Stomach smooth muscle (tissue), 2 donors: ENCODE results near the gene METTL27.
"Not testable (repeated sequence)": the region's sequence is repeated elsewhere in the genome, so short reads cannot be mapped to it uniquely, and the experiment has no call there.

Source experiments
- H3K27ac ChIP-seq: one replicate; pipeline ENCODE4 v1.7.0; 2013; ENCODE audit warnings: mild to moderate bottlenecking, low read length, inconsistent platforms
- H3K27me3 ChIP-seq, 2 donors: one replicate each; pipeline ENCODE4 v1.7.0; 2013; ENCODE audit warnings: low read length in 2 of 2; ENCODE audit not compliant: insufficient read depth in 2 of 2, control insufficient read depth in 1 of 2
- H3K36me3 ChIP-seq, 2 donors: one replicate each; pipeline ENCODE4 v1.7.0; 2013; ENCODE audit warnings: low read length in 2 of 2; ENCODE audit not compliant: control insufficient read depth in 2 of 2, insufficient read depth in 2 of 2
- H3K4me1 ChIP-seq: one replicate; pipeline ENCODE4 v1.7.0; 2013; ENCODE audit warnings: low read length; ENCODE audit not compliant: control insufficient read depth, insufficient read depth
- H3K4me3 ChIP-seq, 2 donors: one replicate each; pipeline ENCODE4 v1.7.0; 2013; ENCODE audit warnings: low read length in 2 of 2
- H3K9ac ChIP-seq, 2 donors: one replicate each; pipeline ENCODE4 v1.7.0; 2013; ENCODE audit warnings: low read length in 2 of 2, mild to moderate bottlenecking in 1 of 2
- H3K9me3 ChIP-seq, 2 donors: one replicate each; pipeline ENCODE4 v1.7.0; 2013; ENCODE audit warnings: low read length in 2 of 2; ENCODE audit not compliant: control insufficient read depth in 2 of 2
- donor health status: healthy.
- donor health status: Pancreatic carcinoma.

The METTL27 gene

DNA sequence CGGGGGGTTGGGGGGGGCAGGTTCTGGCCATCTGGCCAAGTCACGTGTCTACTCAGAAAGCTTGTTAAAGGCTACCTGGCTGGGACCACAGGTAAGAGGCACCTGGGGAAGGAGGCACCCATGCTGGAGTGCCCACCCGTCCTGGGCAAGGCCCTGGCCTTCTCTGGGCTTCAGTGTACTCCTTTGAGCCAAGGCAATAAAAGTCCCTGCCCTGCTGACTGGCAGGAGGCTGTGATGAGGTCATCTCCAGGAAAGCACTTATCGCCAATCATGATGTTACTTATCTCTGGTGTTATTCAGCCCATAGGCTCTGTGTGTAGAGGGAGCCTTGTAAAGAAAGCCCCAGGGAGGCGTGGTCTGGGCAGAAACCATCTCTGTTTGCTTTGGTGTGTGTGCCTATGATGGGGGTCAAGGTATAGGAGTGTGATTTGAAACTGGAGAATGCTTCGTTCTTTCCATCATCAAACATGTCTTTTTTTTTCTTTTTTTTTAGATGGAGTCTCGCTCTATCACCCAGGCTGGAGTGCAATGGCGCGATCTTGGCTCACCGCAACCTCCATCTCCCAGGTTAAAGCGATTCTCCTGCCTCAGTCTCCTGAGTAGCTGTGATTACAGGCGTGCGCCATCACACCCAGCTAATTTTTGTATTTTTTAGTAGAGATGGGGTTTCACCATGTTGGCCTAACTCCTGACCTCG is 14.1 kb downstream of the METTL27 start:
- Histone ChIP-seq H3K36me3 (no peaks in the 10 kb centered on the region), H3K4me3 (no peak overlapping the region), H3K27ac (no peak overlapping the region), H3K27me3 (peaks cover 10% of the 10 kb centered on the region in 2 donors), H3K9me3 (no peaks in the 10 kb centered on the region), H3K9ac (no peak overlapping the region), H3K4me1 (peaks cover 6% of the 10 kb centered on the region)

DNA sequence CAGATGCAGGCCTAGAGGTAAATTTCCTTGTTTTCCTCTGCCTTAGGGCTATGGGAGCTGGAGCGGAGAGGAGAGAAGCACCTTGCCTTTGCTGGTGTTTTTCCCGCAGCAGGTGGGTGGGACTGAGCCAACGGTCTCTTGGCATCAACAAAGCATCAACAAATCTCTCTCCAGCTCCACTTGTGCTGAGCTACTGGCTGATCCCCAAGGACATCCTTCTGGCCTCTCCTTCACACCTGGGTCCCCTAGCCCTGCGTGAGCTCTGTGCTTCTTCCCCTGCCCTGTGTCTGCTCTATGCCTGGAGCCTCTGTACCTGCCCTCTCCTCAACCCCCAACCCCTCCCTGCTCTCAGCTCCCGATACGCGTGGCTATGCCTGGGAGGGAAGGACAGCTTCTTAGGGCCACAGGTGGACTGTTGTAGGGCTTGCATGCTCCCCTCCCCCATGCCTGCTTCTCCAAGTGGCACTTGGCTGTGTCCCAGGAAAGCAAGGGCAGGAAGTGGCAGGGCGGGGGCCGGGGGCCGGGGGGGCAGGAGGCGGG is 14.7 kb downstream of the METTL27 start:
- Histone ChIP-seq H3K9me3 (no peaks in the 10 kb centered on the region), H3K9ac (no peak overlapping the region), H3K4me3 (no peak overlapping the region), H3K27me3 (peaks cover 10% of the 10 kb centered on the region in 2 donors), H3K4me1 (peaks cover 6% of the 10 kb centered on the region), H3K27ac (no peak overlapping the region), H3K36me3 (no peaks in the 10 kb centered on the region)

DNA sequence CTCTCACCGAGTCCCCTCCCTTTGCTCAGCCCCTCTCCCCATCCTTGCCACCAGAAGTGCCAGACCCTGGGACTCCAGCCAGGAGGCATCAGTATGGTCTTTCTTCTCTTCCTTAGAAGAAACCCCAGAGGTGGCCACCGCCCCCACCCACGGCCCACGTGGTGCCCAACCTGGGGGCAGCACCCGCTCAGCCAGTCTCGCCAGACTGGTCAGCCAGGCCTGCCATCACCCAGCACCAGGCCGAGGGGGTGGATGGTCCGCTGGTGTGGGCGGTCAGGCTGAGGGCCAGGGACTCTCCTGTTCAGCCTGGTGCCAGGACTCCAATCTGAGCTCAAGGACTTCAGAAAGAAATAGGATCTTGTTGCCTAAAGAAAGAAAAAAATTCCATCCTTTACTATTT is 17.3 kb downstream of the METTL27 start:
- peaks cover 2 to 4% of the 10 kb centered on the region in 2 donors for H3K27me3 ChIP-seq
- peaks cover 4% of the 10 kb centered on the region for H3K4me1 ChIP-seq
- H3K36me3 ChIP-seq, result no peaks in the 10 kb centered on the region
- no peak overlapping the region for H3K27ac ChIP-seq
- no peak overlapping the region for H3K4me3 ChIP-seq
- H3K9ac ChIP-seq, result no peak overlapping the region
- H3K9me3 ChIP-seq, result no peaks in the 10 kb centered on the region

DNA sequence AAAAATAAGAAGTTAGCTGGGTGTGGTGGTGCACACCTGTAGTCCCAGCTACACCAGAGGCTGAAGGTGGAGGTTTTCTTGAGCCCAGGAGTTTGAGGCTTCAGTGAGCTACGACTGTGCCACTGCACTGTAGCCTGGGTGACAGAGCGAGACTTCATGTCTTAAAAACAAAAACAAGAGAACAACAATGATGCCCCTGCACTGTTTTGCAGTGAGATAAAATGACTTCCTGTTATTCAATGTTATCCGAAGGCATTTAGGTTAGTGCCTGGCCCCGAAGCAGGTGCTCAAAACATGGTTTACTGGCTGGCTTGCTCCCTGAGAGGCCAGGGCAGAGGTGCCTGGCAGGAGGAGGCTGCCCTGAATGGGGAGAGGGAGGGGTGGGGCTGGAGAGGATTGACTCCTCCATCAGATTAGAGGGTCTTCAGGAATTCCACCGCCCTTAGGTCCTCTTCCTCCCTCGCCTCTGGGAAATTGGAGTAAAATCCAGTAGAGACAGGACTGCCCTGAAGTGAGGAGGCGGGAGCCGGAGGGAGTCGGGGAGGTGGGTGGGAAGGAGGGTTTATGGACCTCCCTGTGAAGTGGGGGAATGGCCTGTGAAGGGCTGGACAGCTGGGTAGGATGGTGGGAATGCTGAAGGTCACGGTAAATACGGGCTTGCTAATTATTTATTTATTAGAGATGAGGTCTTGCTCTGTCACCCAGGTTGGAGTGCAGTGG is 18.3 kb downstream of the METTL27 start:
- H3K4me1 ChIP-seq, result peaks cover 4% of the 10 kb centered on the region
- no peak overlapping the region for H3K9ac ChIP-seq
- H3K36me3 ChIP-seq, result no peaks in the 10 kb centered on the region
- no peak overlapping the region for H3K4me3 ChIP-seq
- H3K9me3 ChIP-seq, result no peaks in the 10 kb centered on the region
- H3K27ac ChIP-seq, result no peak overlapping the region
- H3K27me3 ChIP-seq, result peaks cover 0 to 3% of the 10 kb centered on the region in 2 donors

- Histone ChIP-seq H3K9me3 (no peaks in the 10 kb centered on the region), H3K9ac (no peak overlapping the region), H3K27ac (no peak overlapping the region), H3K27me3 (no peaks in the 10 kb centered on the region), H3K36me3 (no peaks in the 10 kb centered on the region), H3K4me1 (peaks cover 4% of the 10 kb centered on the region), H3K4me3 (no peak overlapping the region)
These were observed 19.1 kb downstream of the METTL27 start for GRCh38 chr7:73823257-73823656.

DNA sequence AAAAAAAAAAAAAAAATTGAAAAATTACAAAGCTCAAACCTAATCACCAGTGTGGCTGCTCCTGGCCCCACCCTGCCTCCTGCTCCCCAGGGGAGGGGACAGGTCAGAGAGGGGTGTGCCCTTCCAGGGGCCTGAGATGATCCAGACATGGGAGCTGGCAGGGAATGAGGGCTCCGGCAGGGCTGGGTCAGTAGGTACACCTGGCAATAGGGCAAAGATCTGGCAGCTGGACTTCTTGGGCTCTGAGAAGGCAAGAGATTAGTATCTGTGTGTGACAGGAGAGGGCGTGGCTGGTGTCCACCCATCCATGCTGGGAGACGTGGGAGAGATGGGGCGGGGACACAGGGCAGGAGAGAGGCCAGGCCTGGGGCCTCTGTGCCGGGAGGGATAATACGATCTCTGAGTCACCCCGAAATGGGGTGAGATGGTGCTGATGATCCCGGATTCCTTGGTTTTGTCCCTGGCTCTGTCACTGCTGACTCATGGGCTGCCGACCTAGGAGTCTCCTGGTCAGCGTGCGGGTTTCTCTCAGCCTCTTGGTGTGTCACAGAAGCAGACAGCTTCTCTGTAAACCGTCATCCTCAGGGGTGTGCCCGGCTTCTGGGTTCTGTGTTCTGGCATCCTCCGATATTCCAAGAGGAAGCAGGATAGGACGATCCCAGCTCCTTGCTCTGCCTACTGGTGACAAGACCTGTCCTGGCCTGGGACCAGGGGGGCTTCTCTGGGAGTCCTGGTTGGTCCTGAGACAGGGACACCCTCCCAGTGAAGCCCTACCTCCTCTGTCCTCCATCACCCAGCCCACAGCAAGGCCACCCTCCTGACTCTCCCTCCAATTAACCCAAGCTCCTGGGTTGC is 19.8 kb downstream of the METTL27 start:
- H3K9ac ChIP-seq, result no peak overlapping the region
- H3K9me3 ChIP-seq, result no peaks in the 10 kb centered on the region
- H3K27ac ChIP-seq, result no peak overlapping the region
- no peaks in the 10 kb centered on the region for H3K27me3 ChIP-seq
- H3K4me1 ChIP-seq, result peaks cover 2% of the 10 kb centered on the region
- no peak overlapping the region for H3K4me3 ChIP-seq
- no peaks in the 10 kb centered on the region for H3K36me3 ChIP-seq

- H3K27ac ChIP-seq, H3K4me1 ChIP-seq, H3K4me3 ChIP-seq, H3K9me3 ChIP-seq, H3K36me3 ChIP-seq, H3K27me3 ChIP-seq, H3K9ac ChIP-seq: not testable (repeated sequence)
These were observed 20.6 kb downstream of the METTL27 start for GRCh38 chr7:73821597-73822285.

DNA sequence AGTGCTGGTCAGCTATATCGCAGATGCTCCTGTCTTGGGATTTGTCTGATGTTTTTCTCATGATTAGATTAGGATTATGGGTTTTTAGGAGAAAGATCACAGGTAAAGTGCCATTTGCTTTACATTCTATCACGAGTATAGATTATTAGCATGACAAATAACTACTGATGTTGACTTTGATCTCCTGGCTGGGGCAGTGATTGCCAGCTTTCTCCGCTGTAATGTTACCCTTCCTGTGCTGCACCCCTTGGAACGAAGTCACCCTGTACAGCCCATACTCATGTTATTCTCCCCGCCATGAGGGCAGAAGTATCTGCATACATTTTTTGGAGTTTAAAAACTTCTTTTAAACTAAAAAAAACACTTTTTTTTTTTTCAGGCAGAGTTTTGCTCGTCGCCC is 22.3 kb downstream of the METTL27 start:
- H3K4me3 ChIP-seq, result no peak overlapping the region
- no peaks in the 10 kb centered on the region for H3K36me3 ChIP-seq
- no peak overlapping the region for H3K27ac ChIP-seq
- no peak overlapping the region for H3K9ac ChIP-seq
- H3K4me1 ChIP-seq, result no peaks in the 10 kb centered on the region
- no peaks in the 10 kb centered on the region for H3K9me3 ChIP-seq
- H3K27me3 ChIP-seq, result no peaks in the 10 kb centered on the region

DNA sequence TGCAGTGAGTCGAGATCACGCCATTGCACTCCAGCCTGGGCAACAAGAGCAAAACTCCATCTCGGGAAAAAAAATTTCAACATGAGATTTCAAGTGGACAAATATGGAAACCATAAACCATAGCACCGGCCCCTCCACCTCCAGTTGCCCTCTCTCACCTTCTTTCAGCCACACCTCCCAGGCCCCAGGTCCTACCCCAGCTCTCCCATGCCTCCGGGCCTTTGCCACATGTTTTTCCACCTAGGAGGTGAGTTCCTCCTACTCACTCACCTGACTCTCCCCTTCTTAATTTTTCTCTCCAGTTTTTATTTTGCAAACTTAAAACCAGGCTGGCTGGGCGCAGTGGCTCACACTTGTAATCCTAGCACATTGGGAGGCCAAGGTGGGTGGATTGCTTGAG is 25.2 kb downstream of the METTL27 start:
- Histone ChIP-seq H3K4me3 (no peak overlapping the region), H3K27ac (no peak overlapping the region), H3K9ac (no peak overlapping the region), H3K36me3 (no peaks in the 10 kb centered on the region), H3K27me3 (no peaks in the 10 kb centered on the region), H3K9me3 (no peaks in the 10 kb centered on the region), H3K4me1 (no peaks in the 10 kb centered on the region)

GRCh38 chr7:73815436-73815835 is 26.9 kb downstream of the METTL27 start:
- H3K36me3 ChIP-seq, result no peaks in the 10 kb centered on the region
- H3K4me3 ChIP-seq, result no peak overlapping the region
- peaks cover 0 to 3% of the 10 kb centered on the region in 2 donors for H3K27me3 ChIP-seq
- no peaks in the 10 kb centered on the region for H3K9me3 ChIP-seq
- H3K9ac ChIP-seq, result no peak overlapping the region
- H3K4me1 ChIP-seq, result no peaks in the 10 kb centered on the region
- H3K27ac ChIP-seq, result no peak overlapping the region
